ENCODE data around the gene ANTXR1. TPM values are rescaled to one million over a fixed set of nuclear protein-coding genes. Genes with fewer than 3 reads are reported as not detected.

ANTXR1 gene
- total RNA-seq, 1 experiment from 2014 or later = 12.4 TPM

DNA sequence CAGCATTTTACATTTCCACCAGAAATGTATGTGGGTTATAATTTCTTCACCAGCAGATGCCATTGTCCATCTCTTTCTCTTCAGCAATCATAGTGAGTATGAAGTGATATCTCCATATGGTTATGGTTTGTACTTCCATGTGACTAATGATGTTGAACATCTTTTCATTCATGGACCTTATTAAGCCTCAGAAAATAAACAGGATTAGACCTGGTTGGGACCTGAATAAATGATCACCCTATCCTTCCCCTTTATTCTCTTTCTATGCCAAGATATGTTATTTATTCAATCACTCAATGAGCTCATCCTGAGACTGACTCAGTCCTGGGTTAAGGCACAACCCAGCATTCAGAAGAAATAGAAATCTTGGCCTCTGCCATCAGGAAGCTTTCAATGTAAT lies 86.6 kb downstream of the ANTXR1 start:
- H3K4me3 ChIP-seq (ENCODE audit: insufficient read depth, low read depth, low read length) = no peak overlapping the region
- no peaks in the 10 kb centered on the region for H3K27me3 ChIP-seq (ENCODE audit: control insufficient read depth, insufficient read depth, low read length)
- no peak for DNase-seq
- peaks cover 2% of the 10 kb centered on the region; the same call in 1 of the 2 replicates for H3K36me3 ChIP-seq (replicated peaks; ENCODE audit: control insufficient read depth, insufficient read depth, low read length)

DNA sequence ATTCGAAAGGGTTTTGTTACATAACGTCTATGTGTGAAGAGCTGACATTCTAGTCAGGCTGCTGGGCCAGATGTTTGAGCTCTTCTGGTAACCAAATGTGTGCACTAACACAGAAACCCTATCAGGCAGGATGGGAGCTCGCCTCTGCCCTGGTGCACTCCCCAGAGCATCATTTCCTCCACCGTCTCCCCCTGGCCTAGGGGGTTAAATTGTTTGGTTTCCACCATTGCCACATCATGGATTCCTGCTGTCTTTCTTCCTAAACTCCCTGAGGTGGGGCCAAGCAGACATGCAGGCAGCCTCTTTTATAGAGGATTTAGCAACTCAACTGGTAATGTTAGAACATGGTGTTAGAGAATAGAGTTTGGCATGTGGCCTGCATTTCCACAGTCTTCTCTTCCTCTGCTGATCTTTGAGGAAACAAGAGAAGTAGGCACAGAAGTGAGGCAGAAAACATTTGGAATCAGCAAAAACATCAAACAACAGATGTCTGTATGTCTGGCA lies 87.3 kb downstream of the ANTXR1 start:
- H3K27me3 ChIP-seq (ENCODE audit: control insufficient read depth, insufficient read depth, low read length) = no peaks in the 10 kb centered on the region
- no peak for DNase-seq
- H3K4me3 ChIP-seq (ENCODE audit: insufficient read depth, low read depth, low read length) = no peak overlapping the region
- H3K36me3 ChIP-seq (replicated peaks; ENCODE audit: control insufficient read depth, insufficient read depth, low read length) = peaks cover 3% of the 10 kb centered on the region; the same call in 1 of the 2 replicates

DNA sequence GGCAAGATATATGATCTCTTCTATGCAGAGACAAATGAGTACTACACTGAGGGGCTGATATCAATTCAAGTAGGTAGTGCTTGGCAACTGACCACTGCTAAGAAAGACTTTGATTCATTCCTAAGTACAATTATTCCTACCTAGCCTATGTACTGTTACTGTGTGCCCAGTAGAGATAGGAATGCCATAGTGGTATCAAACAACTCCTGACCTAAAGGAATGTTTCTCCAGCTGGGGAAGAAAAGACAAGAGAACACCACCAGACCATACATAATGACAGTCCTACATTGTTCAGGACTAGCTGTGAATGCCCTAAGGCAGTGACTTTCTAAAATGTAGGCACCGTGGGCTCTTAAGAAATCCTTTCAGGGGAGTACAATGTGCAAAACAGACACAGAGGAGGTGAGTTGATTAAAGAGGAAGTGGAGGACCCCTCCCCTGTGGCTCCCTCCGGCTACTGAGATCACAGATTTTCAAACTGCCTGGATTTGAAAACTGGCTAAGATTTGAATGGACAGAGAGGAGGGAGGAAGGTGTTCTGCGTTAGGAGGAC lies 89.1 kb downstream of the ANTXR1 start:
- Histone ChIP-seq H3K36me3 (replicated peaks; ENCODE audit: control insufficient read depth, insufficient read depth, low read length) (peaks cover 3% of the 10 kb centered on the region; the same call in 1 of the 2 replicates), H3K4me3 (ENCODE audit: insufficient read depth, low read depth, low read length) (no peak overlapping the region), H3K27me3 (ENCODE audit: control insufficient read depth, insufficient read depth, low read length) (no peaks in the 10 kb centered on the region)
- no peak for DNase-seq

DNA sequence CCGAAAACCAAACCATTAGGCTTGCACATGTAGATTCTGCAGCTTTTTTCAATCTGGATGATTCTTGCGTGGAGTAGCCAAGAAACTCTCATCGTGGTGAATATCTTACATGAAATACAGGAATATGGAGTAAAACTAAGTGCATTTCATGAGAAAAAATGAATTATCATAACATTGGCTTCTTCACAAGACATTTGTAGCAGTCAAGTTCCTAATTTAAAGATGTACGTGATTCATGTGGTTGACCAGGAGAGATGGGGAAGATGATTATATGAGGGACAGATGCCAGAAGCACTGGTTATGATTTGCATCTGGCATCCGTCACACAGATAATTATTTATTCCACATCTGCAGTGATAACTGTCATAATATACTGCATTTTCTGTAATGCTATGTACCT lies 90.4 kb downstream of the ANTXR1 start:
- peaks cover 3% of the 10 kb centered on the region; the same call in 1 of the 2 replicates for H3K36me3 ChIP-seq (replicated peaks; ENCODE audit: control insufficient read depth, insufficient read depth, low read length)
- no peak overlapping the region for H3K4me3 ChIP-seq (ENCODE audit: insufficient read depth, low read depth, low read length)
- no peak for DNase-seq
- H3K27me3 ChIP-seq (ENCODE audit: control insufficient read depth, insufficient read depth, low read length) = no peaks in the 10 kb centered on the region

DNA sequence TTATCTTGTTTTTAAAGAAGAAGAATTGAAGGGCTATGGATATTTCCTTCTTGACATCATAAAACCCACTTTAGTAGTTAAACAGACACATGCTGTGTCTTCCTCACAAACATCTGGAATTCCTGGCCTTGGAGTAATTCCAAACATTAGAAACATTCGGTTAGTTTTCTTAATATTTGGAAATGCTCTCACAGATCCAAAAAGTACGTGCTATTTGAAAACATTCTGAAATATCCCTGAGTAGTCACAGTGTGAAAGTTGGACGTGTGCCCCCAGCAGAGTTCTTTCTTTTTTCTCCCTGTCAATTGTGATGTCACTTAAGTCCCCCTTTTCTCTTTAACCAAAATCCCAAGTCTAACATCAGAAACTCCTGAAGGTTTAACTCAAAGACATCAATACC lies 91.3 kb downstream of the ANTXR1 start:
- Histone ChIP-seq H3K36me3 (replicated peaks; ENCODE audit: control insufficient read depth, insufficient read depth, low read length) (peaks cover 3% of the 10 kb centered on the region; the same call in 1 of the 2 replicates), H3K27me3 (ENCODE audit: control insufficient read depth, insufficient read depth, low read length) (no peaks in the 10 kb centered on the region), H3K4me3 (ENCODE audit: insufficient read depth, low read depth, low read length) (no peak overlapping the region)
- no peak for DNase-seq

DNA sequence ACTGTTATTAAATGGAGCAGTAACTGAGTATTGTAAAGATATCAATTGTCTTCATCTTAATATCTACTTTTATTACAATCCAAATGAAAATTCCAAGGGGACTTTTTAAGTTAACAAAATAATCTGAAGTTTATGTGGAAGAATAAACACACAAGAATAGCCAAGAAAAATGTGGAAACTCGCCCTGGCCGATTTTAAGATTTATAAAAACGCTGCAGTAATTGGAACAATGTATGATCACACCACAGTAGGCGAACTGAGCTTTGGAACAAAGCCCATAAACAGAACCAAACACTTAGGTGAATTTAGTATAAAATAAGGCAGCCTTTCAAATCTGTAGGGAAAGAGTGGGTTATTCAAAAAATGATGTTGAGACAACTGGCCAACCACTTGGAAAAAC lies 96.3 kb downstream of the ANTXR1 start:
- peaks cover 3% of the 10 kb centered on the region; the same call in 1 of the 2 replicates for H3K36me3 ChIP-seq (replicated peaks; ENCODE audit: control insufficient read depth, insufficient read depth, low read length)
- H3K4me3 ChIP-seq (ENCODE audit: insufficient read depth, low read depth, low read length) = no peak overlapping the region
- no peak for DNase-seq
- H3K27me3 ChIP-seq (ENCODE audit: control insufficient read depth, insufficient read depth, low read length) = no peaks in the 10 kb centered on the region

DNA sequence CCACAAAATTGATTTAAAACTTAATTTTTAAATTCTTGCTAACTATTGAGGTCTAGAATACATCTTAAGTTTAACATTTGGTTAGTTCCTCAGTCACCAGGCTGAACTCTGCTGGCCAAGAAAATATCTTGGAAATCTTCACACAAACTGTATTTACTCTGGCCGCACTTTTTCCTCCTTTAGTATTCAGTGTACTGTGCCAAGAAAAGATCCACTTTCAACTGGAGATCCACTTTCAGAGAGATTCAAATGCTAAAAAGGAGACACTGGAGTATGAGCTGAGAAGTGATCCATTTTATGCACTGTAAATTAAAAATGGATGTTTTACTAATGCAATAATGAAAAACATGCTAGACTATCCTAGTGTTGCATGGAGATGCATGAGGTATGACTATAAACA lies 98.1 kb downstream of the ANTXR1 start:
- H3K36me3 ChIP-seq (replicated peaks; ENCODE audit: control insufficient read depth, insufficient read depth, low read length) = no peaks in the 10 kb centered on the region
- no peak overlapping the region for H3K4me3 ChIP-seq (ENCODE audit: insufficient read depth, low read depth, low read length)
- no peaks in the 10 kb centered on the region for H3K27me3 ChIP-seq (ENCODE audit: control insufficient read depth, insufficient read depth, low read length)

DNA sequence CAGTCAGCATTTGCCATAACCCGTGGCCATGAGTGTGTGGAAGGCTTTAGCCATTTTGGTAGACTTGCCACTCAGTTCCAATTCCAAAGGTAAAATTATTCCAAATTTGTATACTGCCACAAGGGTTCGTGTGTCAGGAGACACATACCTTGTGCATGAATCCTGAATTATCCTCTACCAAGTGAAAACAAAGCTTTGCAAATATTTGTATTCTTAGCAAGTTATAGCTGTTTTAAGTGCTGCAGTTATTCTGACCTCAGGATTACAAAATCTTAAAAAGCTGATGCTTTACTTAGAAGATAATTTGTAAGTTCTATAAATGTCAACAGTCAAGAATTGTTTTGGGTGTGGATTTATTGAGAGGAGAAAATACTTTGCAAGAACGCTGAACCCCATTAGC lies 100.6 kb downstream of the ANTXR1 start:
- H3K27me3 ChIP-seq (ENCODE audit: control insufficient read depth, insufficient read depth, low read length) = no peaks in the 10 kb centered on the region
- H3K36me3 ChIP-seq (replicated peaks; ENCODE audit: control insufficient read depth, insufficient read depth, low read length) = no peaks in the 10 kb centered on the region
- DNase-seq = no peak
- no peak overlapping the region for H3K4me3 ChIP-seq (ENCODE audit: insufficient read depth, low read depth, low read length)

More for the DNA sequence above, 98.1 kb downstream of the ANTXR1 start:
- DNase-seq = no peak

DNA sequence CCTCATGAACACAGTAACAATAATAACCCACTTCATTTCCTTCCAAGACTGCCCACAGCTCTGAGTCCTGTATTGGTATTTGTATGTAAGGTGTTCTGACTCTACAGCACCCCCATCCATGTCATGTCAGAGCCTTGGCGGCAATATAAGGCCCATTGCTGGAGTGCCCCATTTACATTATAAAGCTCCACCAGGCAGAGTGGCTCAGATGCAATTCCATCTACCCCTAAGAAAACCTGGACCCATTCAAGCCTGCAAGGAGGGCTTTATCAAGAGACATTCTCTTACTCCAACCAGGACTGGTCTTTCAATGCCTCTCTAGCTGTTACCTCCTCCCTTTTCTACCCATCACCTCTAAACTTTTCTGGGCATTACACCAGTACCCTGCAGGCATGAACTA lies 101.6 kb downstream of the ANTXR1 start:
- Histone ChIP-seq H3K27me3 (ENCODE audit: control insufficient read depth, insufficient read depth, low read length) (no peaks in the 10 kb centered on the region), H3K36me3 (replicated peaks; ENCODE audit: control insufficient read depth, insufficient read depth, low read length) (no peaks in the 10 kb centered on the region), H3K4me3 (ENCODE audit: insufficient read depth, low read depth, low read length) (no peak overlapping the region)
- peak; percentile 57 for DNase-seq

DNA sequence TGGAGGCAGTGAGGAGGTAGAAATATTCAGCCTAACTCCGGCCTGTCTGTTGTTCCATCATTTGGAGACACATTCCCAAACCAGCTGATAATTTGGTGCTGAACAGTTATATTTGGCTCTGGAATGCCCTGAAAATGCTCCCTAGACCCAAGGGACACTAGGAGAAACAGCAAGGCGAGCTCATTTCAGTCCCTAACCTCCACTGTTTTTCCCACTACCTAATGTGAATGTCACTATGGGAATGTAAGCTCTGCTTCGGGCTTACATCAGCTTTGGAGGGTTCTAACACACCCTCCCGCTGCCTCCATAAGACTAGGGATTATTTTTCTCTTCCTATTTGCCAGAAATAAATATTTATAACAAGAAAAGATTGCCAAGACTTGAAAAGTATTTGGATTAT lies 103.5 kb downstream of the ANTXR1 start:
- H3K36me3 ChIP-seq (replicated peaks; ENCODE audit: control insufficient read depth, insufficient read depth, low read length) = no peaks in the 10 kb centered on the region
- H3K4me3 ChIP-seq (ENCODE audit: insufficient read depth, low read depth, low read length) = no peak overlapping the region
- DNase-seq = no peak
- no peaks in the 10 kb centered on the region for H3K27me3 ChIP-seq (ENCODE audit: control insufficient read depth, insufficient read depth, low read length)

DNA sequence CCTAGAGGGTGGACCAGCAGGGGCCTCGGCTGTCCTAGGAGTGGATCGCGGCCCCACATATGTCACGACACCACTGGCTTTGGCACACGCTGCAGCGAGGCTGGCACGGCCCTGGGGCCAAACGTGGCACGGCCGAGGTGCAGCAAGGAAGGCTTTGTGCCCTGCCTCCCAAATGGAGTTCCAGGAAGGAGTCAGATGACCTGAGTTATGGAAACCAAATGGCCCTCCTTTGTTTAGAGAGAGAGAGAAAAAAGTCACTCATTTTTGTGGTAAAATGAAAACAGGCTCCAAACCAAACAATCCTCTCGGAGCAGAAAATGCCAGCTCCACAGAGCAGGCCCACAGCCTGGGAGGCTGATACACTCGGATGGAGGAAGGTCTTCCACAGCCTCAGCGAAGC lies 105.6 kb downstream of the ANTXR1 start:
- Histone ChIP-seq H3K36me3 (replicated peaks; ENCODE audit: control insufficient read depth, insufficient read depth, low read length) (no peaks in the 10 kb centered on the region), H3K4me3 (ENCODE audit: insufficient read depth, low read depth, low read length) (no peak overlapping the region), H3K27me3 (ENCODE audit: control insufficient read depth, insufficient read depth, low read length) (no peaks in the 10 kb centered on the region)
- peak; percentile 13 for DNase-seq

DNA sequence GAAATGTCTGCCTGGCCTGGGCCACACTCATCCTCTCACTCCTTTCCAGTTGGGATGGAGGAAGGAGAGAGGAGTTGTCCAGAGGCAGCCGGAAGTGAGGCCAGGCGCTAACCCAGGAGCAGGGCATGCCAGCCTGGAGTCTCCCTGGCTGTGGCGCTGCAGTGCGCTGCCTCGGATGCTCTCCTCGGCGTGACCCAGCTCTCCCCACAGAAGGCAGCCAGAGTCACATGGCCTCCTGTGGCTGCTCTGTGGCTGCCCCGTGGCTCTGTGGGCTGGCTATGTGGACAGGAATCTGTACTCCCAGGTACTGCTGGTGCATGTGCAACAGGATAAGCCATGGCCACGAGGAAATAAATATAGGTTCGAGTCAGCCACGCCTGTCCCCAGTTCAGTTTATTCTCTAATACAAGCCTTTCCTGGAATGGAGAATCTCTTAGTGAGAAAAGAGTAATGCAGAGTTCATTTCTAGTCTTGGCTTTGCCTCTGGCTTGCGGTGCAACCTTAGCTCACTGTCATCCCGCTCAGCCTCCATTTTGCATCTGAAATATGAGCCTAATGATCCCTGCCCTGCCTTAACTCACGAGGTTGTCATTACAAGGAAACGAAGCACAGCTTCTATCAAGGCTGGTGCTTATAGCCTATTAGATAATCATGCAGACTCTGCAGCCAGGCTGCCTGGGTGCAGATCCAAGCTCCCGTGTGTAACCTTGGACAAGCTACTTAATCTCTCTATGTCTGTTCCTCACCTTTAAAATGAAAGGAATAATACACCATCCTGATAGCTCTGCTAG lies 106.3 kb downstream of the ANTXR1 start:
- no peaks in the 10 kb centered on the region for H3K27me3 ChIP-seq (ENCODE audit: control insufficient read depth, insufficient read depth, low read length)
- no peaks in the 10 kb centered on the region for H3K36me3 ChIP-seq (replicated peaks; ENCODE audit: control insufficient read depth, insufficient read depth, low read length)
- peak; percentile 33 for DNase-seq
- H3K4me3 ChIP-seq (ENCODE audit: insufficient read depth, low read depth, low read length) = no peak overlapping the region

DNA sequence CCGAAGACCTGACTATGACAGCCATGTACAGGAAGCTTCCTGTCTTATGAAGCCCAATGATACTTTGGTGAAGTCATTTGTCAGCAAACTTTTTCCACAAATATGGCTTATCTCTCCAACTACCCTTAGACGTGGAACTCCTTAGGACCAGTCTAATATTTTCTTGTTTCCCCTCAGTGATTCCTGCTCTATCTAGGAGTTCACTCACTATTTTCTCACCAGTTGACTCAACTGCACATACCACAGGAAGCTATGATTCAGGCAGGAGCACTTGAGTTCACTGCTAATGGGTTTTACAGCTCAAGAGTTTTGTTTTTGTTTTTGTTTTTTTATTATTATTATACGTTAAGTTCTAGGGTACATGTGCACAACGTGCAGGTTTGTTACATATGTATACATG lies 109.3 kb downstream of the ANTXR1 start:
- no peaks in the 10 kb centered on the region for H3K36me3 ChIP-seq (replicated peaks; ENCODE audit: control insufficient read depth, insufficient read depth, low read length)
- no peak for DNase-seq
- H3K4me3 ChIP-seq (ENCODE audit: insufficient read depth, low read depth, low read length) = no peak overlapping the region
- H3K27me3 ChIP-seq (ENCODE audit: control insufficient read depth, insufficient read depth, low read length) = no peaks in the 10 kb centered on the region

DNA sequence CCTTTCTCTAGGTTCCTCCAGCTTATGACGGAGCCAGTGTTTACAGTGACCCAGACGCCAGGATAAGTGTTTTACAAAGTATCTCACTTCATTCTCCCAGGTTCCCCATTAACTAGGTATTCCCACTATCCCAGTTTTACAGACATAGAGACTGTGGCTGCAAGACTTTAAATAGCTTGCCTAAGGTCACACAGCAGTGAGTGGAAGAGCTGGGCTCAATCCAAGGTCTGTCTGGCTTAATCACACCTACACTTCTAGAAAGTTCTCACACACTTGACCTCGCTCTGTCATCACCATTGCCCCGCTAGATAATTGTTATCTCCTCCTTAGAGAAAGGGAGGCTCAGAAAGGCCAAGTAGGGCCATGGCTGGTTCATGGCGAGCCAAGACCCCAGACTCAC lies 110.2 kb downstream of the ANTXR1 start:
- no peaks in the 10 kb centered on the region for H3K36me3 ChIP-seq (replicated peaks; ENCODE audit: control insufficient read depth, insufficient read depth, low read length)
- no peaks in the 10 kb centered on the region for H3K27me3 ChIP-seq (ENCODE audit: control insufficient read depth, insufficient read depth, low read length)
- H3K4me3 ChIP-seq (ENCODE audit: insufficient read depth, low read depth, low read length) = no peak overlapping the region
- DNase-seq = no peak

DNA sequence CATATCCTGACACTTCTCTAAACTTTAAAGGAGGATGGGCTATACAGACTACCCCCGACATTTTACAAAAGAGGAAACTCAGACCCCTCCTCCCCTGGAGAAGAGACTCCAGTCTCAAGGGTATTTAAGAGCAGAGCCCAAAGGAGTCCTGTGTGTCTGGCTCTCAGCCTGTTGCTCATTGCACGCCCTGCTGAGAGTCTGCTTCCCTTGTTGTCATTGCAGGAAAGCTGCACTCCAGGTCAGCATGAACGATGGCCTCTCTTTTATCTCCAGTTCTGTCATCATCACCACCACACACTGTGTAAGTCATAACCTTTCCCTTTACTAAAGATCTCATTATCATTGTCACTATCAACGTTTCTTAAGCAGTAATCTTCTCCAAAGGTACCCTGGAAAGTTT lies 111.4 kb downstream of the ANTXR1 start:
- H3K36me3 ChIP-seq (replicated peaks; ENCODE audit: control insufficient read depth, insufficient read depth, low read length) = no peaks in the 10 kb centered on the region
- H3K4me3 ChIP-seq (ENCODE audit: insufficient read depth, low read depth, low read length) = no peak overlapping the region
- no peaks in the 10 kb centered on the region for H3K27me3 ChIP-seq (ENCODE audit: control insufficient read depth, insufficient read depth, low read length)
- DNase-seq = no peak

Measured in H7 (cell line).